GM18951 (cell line): ENCODE results near the gene COPS7B.

Experiments used
- POLR2A ChIP-seq: IDR thresholded peaks from 4 replicates; pipeline ENCODE4 v1.6.1; 2011; ENCODE audit warnings: mild to moderate bottlenecking; ENCODE audit not compliant: insufficient read length, insufficient read depth; ENCODE audit errors: extremely low read depth
- in situ Hi-C: fragments of 300-500 bp; cut with MboI; formaldehyde crosslinking; loops from one replicate; pipeline ENCODE4 v1.12.0; 2022; ENCODE audit warnings: low sequenced_read_pairs, mixed read lengths, inconsistent platforms; ENCODE audit not compliant: unreplicated experiment

Gene COPS7B

GRCh38 chr2:231769170-231770136 lies 16.8 kb upstream of the COPS7B start:
- in situ Hi-C loops = loop anchor here (10.0 kb wide), 1 partner anchor 45 kb away; no protein-coding TSS in a partner anchor
- TF ChIP-seq POLR2A = no peak

- no peak for TF ChIP-seq POLR2A
- in situ Hi-C loops = no loop called here
These were observed 5.9 kb upstream of the COPS7B start for GRCh38 chr2:231780123-231780908.

GRCh38 chr2:231780909-231781797 lies 5.1 kb upstream of the COPS7B start, which contains the start of gene PDE6D:
TSS of gene PDE6D (minus strand) at chr2:231781282. CDS start at chr2:231781114, 168 bp downstream.
- TF ChIP-seq POLR2A = peak; percentile 83

GRCh38 chr2:231781798-231782726 lies 4.2 kb upstream of the COPS7B start:
- TF ChIP-seq POLR2A = no peak
- in situ Hi-C loops = no loop called here

More at GRCh38 chr2:231780909-231781797, 5.1 kb upstream of the COPS7B start, which contains the start of gene PDE6D:
- in situ Hi-C loops = no loop called here

- no peak for TF ChIP-seq POLR2A
- in situ Hi-C loops = no loop called here
These were observed 832 bp upstream of the COPS7B start for GRCh38 chr2:231785413-231785812.

GRCh38 chr2:231785822-231786176 lies 446 bp upstream of the COPS7B start:
- TF ChIP-seq POLR2A = no peak
- in situ Hi-C loops = no loop called here

GRCh38 chr2:231786917-231787292 lies 660 bp downstream of the COPS7B start:
- TF ChIP-seq POLR2A = no peak
- in situ Hi-C loops = no loop called here

- in situ Hi-C loops = no loop called here
- TF ChIP-seq POLR2A = no peak
These were observed 4.9 kb downstream of the COPS7B start for GRCh38 chr2:231791107-231791506.

- no peak for TF ChIP-seq POLR2A
- in situ Hi-C loops = no loop called here
These were observed 8.1 kb downstream of the COPS7B start for GRCh38 chr2:231794383-231794782.

- in situ Hi-C loops = no loop called here
- TF ChIP-seq POLR2A = no peak
These were observed 9.5 kb downstream of the COPS7B start for GRCh38 chr2:231795525-231796327.
